ENCODE data around the gene PMM1.
"Not testable (repeated sequence)": the region's sequence is repeated elsewhere in the genome, so short reads cannot be mapped to it uniquely, and the experiment has no call there.

The PMM1 gene

GRCh38 chr22:41612603-41613306 is 23.1 kb upstream of the PMM1 start:
- Histone ChIP-seq H3K4me1 (ENCODE audit: insufficient read depth, low read length) (0 out of 2 replicates have a peak, but pooled peaks cover 6% of the 10 kb centered on the region), H3K9ac (ENCODE audit: low read depth, low read length) (no peak overlapping the region), H3K36me3 (ENCODE audit: insufficient read depth, low read length) (no peaks in the 10 kb centered on the region), H3K9me3 (ENCODE audit: control insufficient read depth, insufficient read depth, low read length) (no peaks in the 10 kb centered on the region)

GRCh38 chr22:41608386-41608785 is 18.7 kb upstream of the PMM1 start:
- Histone ChIP-seq H3K9ac (ENCODE audit: low read depth, low read length) (no peak overlapping the region), H3K4me1 (ENCODE audit: insufficient read depth, low read length) (no peaks in the 10 kb centered on the region), H3K36me3 (ENCODE audit: insufficient read depth, low read length) (peaks cover 4% of the 10 kb centered on the region), H3K9me3 (ENCODE audit: control insufficient read depth, insufficient read depth, low read length) (no peaks in the 10 kb centered on the region)

GRCh38 chr22:41603873-41604332 is 14.3 kb upstream of the PMM1 start:
- Histone ChIP-seq H3K9me3 (ENCODE audit: control insufficient read depth, insufficient read depth, low read length) (no peaks in the 10 kb centered on the region), H3K36me3 (ENCODE audit: insufficient read depth, low read length) (peaks cover 4% of the 10 kb centered on the region), H3K9ac (ENCODE audit: low read depth, low read length) (no peak overlapping the region), H3K4me1 (ENCODE audit: insufficient read depth, low read length) (no peaks in the 10 kb centered on the region)

GRCh38 chr22:41600976-41601375 is 11.3 kb upstream of the PMM1 start:
- Histone ChIP-seq H3K9me3 (ENCODE audit: control insufficient read depth, insufficient read depth, low read length) (no peaks in the 10 kb centered on the region), H3K9ac (ENCODE audit: low read depth, low read length) (no peak overlapping the region), H3K4me1 (ENCODE audit: insufficient read depth, low read length) (no peaks in the 10 kb centered on the region), H3K36me3 (ENCODE audit: insufficient read depth, low read length) (no peaks in the 10 kb centered on the region; the same call in none of the 2 replicates)

GRCh38 chr22:41598891-41599635 is 9.4 kb upstream of the PMM1 start:
- Histone ChIP-seq H3K9ac (ENCODE audit: low read depth, low read length) (no peak overlapping the region), H3K9me3 (ENCODE audit: control insufficient read depth, insufficient read depth, low read length) (no peaks in the 10 kb centered on the region), H3K36me3 (ENCODE audit: insufficient read depth, low read length) (no peaks in the 10 kb centered on the region; the same call in 1 of the 2 replicates), H3K4me1 (ENCODE audit: insufficient read depth, low read length) (no peaks in the 10 kb centered on the region)

- no peaks in the 10 kb centered on the region; the same call in 1 of the 2 replicates for H3K9me3 ChIP-seq (ENCODE audit: control insufficient read depth, insufficient read depth, low read length)
- no peak overlapping the region for H3K9ac ChIP-seq (ENCODE audit: low read depth, low read length)
- H3K4me1 ChIP-seq (ENCODE audit: insufficient read depth, low read length) = no peaks in the 10 kb centered on the region
- H3K36me3 ChIP-seq (ENCODE audit: insufficient read depth, low read length) = no peaks in the 10 kb centered on the region; the same call in 1 of the 2 replicates
Observed at GRCh38 chr22:41598081-41598480, 8.4 kb upstream of the PMM1 start.

- Histone ChIP-seq H3K4me1 (ENCODE audit: insufficient read depth, low read length) (no peaks in the 10 kb centered on the region), H3K36me3 (ENCODE audit: insufficient read depth, low read length) (no peaks in the 10 kb centered on the region; the same call in 1 of the 2 replicates), H3K9ac (ENCODE audit: low read depth, low read length) (no peak overlapping the region), H3K9me3 (ENCODE audit: control insufficient read depth, insufficient read depth, low read length) (no peaks in the 10 kb centered on the region; the same call in 1 of the 2 replicates)
Observed at GRCh38 chr22:41597635-41597953, 8.0 kb upstream of the PMM1 start.

GRCh38 chr22:41596776-41597634 is 7.4 kb upstream of the PMM1 start:
- H3K36me3 ChIP-seq (ENCODE audit: insufficient read depth, low read length) = no peaks in the 10 kb centered on the region
- H3K9ac ChIP-seq (ENCODE audit: low read depth, low read length) = no peak overlapping the region
- no peaks in the 10 kb centered on the region for H3K4me1 ChIP-seq (ENCODE audit: insufficient read depth, low read length)
- no peaks in the 10 kb centered on the region; the same call in 1 of the 2 replicates for H3K9me3 ChIP-seq (ENCODE audit: control insufficient read depth, insufficient read depth, low read length)

GRCh38 chr22:41595703-41596102 is 6.1 kb upstream of the PMM1 start:
- H3K9ac ChIP-seq (ENCODE audit: low read depth, low read length) = no peak overlapping the region
- H3K4me1 ChIP-seq (ENCODE audit: insufficient read depth, low read length) = no peaks in the 10 kb centered on the region
- no peaks in the 10 kb centered on the region; the same call in 1 of the 2 replicates for H3K9me3 ChIP-seq (ENCODE audit: control insufficient read depth, insufficient read depth, low read length)
- no peaks in the 10 kb centered on the region for H3K36me3 ChIP-seq (ENCODE audit: insufficient read depth, low read length)

GRCh38 chr22:41593336-41593960 is 3.8 kb upstream of the PMM1 start:
- H3K36me3 ChIP-seq (ENCODE audit: insufficient read depth, low read length); H3K9ac ChIP-seq (ENCODE audit: low read depth, low read length); H3K4me1 ChIP-seq (ENCODE audit: insufficient read depth, low read length); H3K9me3 ChIP-seq (ENCODE audit: control insufficient read depth, insufficient read depth, low read length): not testable (repeated sequence)

GRCh38 chr22:41587347-41587723 is 2.3 kb downstream of the PMM1 start:
- H3K4me1 ChIP-seq (ENCODE audit: insufficient read depth, low read length) = peaks cover 5% of the 10 kb centered on the region; the same call in 1 of the 2 replicates
- no peaks in the 10 kb centered on the region for H3K9me3 ChIP-seq (ENCODE audit: control insufficient read depth, insufficient read depth, low read length)
- no peak overlapping the region for H3K9ac ChIP-seq (ENCODE audit: low read depth, low read length)
- no peaks in the 10 kb centered on the region for H3K36me3 ChIP-seq (ENCODE audit: insufficient read depth, low read length)

GRCh38 chr22:41585898-41586297 is 3.7 kb downstream of the PMM1 start:
- Histone ChIP-seq H3K9ac (ENCODE audit: low read depth, low read length) (no peak overlapping the region), H3K4me1 (ENCODE audit: insufficient read depth, low read length) (peaks cover 5% of the 10 kb centered on the region; the same call in 1 of the 2 replicates), H3K36me3 (ENCODE audit: insufficient read depth, low read length) (no peaks in the 10 kb centered on the region), H3K9me3 (ENCODE audit: control insufficient read depth, insufficient read depth, low read length) (no peaks in the 10 kb centered on the region)

- peaks cover 5% of the 10 kb centered on the region; the same call in 1 of the 2 replicates for H3K4me1 ChIP-seq (ENCODE audit: insufficient read depth, low read length)
- no peak overlapping the region for H3K9ac ChIP-seq (ENCODE audit: low read depth, low read length)
- no peaks in the 10 kb centered on the region for H3K9me3 ChIP-seq (ENCODE audit: control insufficient read depth, insufficient read depth, low read length)
- no peaks in the 10 kb centered on the region for H3K36me3 ChIP-seq (ENCODE audit: insufficient read depth, low read length)
Observed at GRCh38 chr22:41584881-41585280, 4.8 kb downstream of the PMM1 start.

- Histone ChIP-seq H3K4me1 (ENCODE audit: insufficient read depth, low read length) (no peaks in the 10 kb centered on the region), H3K9ac (ENCODE audit: low read depth, low read length) (no peak overlapping the region), H3K36me3 (ENCODE audit: insufficient read depth, low read length) (no peaks in the 10 kb centered on the region)
Observed at GRCh38 chr22:41582694-41583093, 6.9 kb downstream of the PMM1 start.

More at GRCh38 chr22:41582694-41583093, 6.9 kb downstream of the PMM1 start:
- H3K9me3 ChIP-seq (ENCODE audit: control insufficient read depth, insufficient read depth, low read length) = no peaks in the 10 kb centered on the region
